HFFc6 (cell line): ENCODE measurements around the gene PERM1. TPM values are rescaled to one million over a fixed set of nuclear protein-coding genes. Genes with fewer than 3 reads are reported as not detected.

ENCODE experiments used
- DNase-seq: peaks from one replicate; pipeline ENCODE4 v3.0.0-alpha.2; 2018
- H3K27ac Mint-ChIP-seq: 2 replicates; pipeline ENCODE4 v1.8.0; 2020; ENCODE audit warnings: mild to moderate bottlenecking, mixed read lengths
- H3K27me3 Mint-ChIP-seq: 2 replicates; pipeline ENCODE4 v1.8.0; 2021; ENCODE audit warnings: mild to moderate bottlenecking, moderate library complexity, mixed read lengths; ENCODE audit not compliant: insufficient read depth
- H3K36me3 Mint-ChIP-seq: 2 replicates; pipeline ENCODE4 v1.8.0; 2021; ENCODE audit warnings: low read depth, mixed read lengths
- H3K4me1 Mint-ChIP-seq: 2 replicates; pipeline ENCODE4 v1.8.0; 2020; ENCODE audit warnings: low read depth, mixed read lengths
- H3K4me3 Mint-ChIP-seq: 2 replicates; pipeline ENCODE4 v1.8.0; 2020; ENCODE audit warnings: mild to moderate bottlenecking, moderate library complexity, mixed read lengths
- H3K9me3 Mint-ChIP-seq: 2 replicates; pipeline ENCODE4 v1.8.0; 2020; ENCODE audit warnings: mild to moderate bottlenecking, mixed read lengths
- total RNA-seq, 6 experiments: library from RNA; stranded (reverse); fragmentation: NEBNext Ultra II Directional; extraction: Animal tissue kit (Norgen Biotek cat#: 25700); gene quantifications; 2 replicates in 1 of 6; 3 replicates in 5 of 6; pipeline ENCODE4 v1.2.3, GENCODE V29; 2021
- TF ChIP-seq, protein P1 (sequence below): fragments of 200-600 bp; sonication (generic); IDR thresholded peaks from 2 replicates; pipeline ENCODE4 v1.5.0; 2021; ENCODE audit warnings: antibody characterized with exemption, mild to moderate bottlenecking

PERM1 gene
- total RNA-seq, 6 experiments from 2014 or later: 0.17 to 0.18 TPM; not detected in 4

DNA sequence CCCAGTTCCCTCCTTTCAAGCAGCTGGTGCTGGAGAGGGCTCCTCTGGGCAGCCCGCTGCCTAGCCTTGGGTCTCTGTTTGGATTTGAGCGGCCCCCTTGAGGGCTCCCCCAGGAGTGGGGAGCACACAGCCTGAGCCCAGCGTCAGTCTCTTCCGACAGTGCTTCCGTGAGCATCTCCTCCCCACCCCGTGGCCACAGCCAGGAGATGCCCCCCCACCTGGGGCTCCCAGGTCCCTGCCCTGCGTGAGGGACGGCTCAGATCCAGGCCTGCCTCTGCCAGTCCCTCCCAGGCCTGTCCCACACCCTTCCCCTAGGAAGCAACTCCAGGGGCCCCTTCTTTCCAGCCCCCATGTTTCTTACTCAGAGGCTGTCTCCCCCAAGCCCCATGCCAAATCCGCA, 54.7 kb downstream of the PERM1 start:
- H3K9me3 Mint-ChIP-seq: no peaks in the 10 kb centered on the region
- H3K27ac Mint-ChIP-seq: no peak overlapping the region
- H3K36me3 Mint-ChIP-seq: no peaks in the 10 kb centered on the region
- TF ChIP-seq, protein P1, sequence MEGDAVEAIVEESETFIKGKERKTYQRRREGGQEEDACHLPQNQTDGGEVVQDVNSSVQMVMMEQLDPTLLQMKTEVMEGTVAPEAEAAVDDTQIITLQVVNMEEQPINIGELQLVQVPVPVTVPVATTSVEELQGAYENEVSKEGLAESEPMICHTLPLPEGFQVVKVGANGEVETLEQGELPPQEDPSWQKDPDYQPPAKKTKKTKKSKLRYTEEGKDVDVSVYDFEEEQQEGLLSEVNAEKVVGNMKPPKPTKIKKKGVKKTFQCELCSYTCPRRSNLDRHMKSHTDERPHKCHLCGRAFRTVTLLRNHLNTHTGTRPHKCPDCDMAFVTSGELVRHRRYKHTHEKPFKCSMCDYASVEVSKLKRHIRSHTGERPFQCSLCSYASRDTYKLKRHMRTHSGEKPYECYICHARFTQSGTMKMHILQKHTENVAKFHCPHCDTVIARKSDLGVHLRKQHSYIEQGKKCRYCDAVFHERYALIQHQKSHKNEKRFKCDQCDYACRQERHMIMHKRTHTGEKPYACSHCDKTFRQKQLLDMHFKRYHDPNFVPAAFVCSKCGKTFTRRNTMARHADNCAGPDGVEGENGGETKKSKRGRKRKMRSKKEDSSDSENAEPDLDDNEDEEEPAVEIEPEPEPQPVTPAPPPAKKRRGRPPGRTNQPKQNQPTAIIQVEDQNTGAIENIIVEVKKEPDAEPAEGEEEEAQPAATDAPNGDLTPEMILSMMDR: no peak
- no peak overlapping the region for H3K4me3 Mint-ChIP-seq
- no peaks in the 10 kb centered on the region for H3K27me3 Mint-ChIP-seq
- 0 out of 2 replicates have a peak, but pooled peaks cover 4% of the 10 kb centered on the region for H3K4me1 Mint-ChIP-seq
- no peak for DNase-seq

DNA sequence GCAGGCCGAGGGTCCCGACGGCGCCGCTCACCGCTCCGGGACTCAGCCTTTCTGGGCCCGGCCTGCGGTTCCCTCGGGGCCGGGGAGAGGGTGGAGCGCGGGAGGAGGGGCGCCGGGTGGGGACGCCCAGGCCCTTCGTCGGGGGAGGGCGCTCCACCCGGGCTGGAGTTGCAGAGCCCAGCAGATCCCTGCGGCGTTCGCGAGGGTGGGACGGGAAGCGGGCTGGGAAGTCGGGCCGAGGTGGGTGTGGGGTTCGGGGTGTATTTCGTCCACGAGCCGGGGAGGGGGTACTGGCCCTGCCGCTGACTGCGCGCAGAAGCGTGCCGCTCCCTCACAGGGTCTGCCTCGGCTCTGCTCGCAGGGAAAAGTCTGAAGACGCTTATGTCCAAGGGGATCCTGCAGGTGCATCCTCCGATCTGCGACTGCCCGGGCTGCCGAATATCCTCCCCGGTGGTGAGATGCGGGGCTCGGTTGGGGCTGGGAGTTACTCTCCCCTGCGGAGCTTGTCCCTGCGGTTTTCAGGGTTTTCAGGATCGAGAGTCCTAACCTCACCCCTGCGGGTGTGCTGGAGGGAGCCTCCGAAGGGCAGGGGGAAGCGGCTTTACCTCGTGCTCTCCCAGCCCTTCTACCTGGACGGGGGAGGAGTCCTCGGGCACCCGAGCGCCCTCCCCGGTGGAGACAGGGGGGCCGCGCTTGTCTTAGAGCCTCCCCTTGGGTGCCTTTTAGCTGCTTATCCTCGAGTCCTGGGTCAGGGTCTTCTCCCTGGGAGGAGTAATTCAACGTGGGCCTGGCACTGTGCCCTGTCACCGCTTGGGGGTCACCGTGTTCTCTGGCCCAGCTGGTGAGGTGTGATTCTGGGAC, 56.1 kb downstream of the PERM1 start:
- TF ChIP-seq, protein P1: no peak; the same call in 1 of the 2 replicates
- DNase-seq: peak; percentile 31
- Mint-ChIP-seq H3K4me3 (peak overlapping the region; percentile 76), H3K9me3 (no peaks in the 10 kb centered on the region), H3K27me3 (no peaks in the 10 kb centered on the region), H3K4me1 (peaks cover 14% of the 10 kb centered on the region), H3K27ac (no peak overlapping the region), H3K36me3 (peaks cover 4% of the 10 kb centered on the region; the same call in 1 of the 2 replicates)

Other genes with a start within 250 kb of the PERM1 start
- gene SAMD11, start 58.2 kb downstream of the PERM1 start, total RNA-seq: 10 to 100 TPM; 20.6 to 29.3 (median 27.5) TPM
- 100 to 1,000 TPM; 112 to 142 (median 119) TPM for gene NOC2L, start 22.8 kb downstream of the PERM1 start, total RNA-seq
- 10 to 100 TPM; 12.2 to 17.5 (median 13.2) TPM for gene KLHL17, start 21.5 kb downstream of the PERM1 start, total RNA-seq
- gene PLEKHN1, start 15.6 kb downstream of the PERM1 start, total RNA-seq: 1 to 10 TPM; 5.2 to 6.9 (median 6.0) TPM
- 10 to 100 TPM; 14.1 to 17.4 (median 15.6) TPM for gene HES4, start 18.0 kb upstream of the PERM1 start, total RNA-seq
- 10 to 100 TPM; 38.4 to 89.1 (median 42.1) TPM for gene ISG15, start 31.4 kb upstream of the PERM1 start, total RNA-seq
- gene AGRN, start 38.0 kb upstream of the PERM1 start, total RNA-seq: 100 to 1,000 TPM; 131 to 164 (median 140) TPM
- not detected for gene RNF223, start 92.2 kb upstream of the PERM1 start, total RNA-seq
- gene C1orf159, start 134.0 kb upstream of the PERM1 start, total RNA-seq: 10 to 100 TPM in 1 of 6 experiments, 1 to 10 TPM in 5; 8.7 to 10.3 (median 9.6) TPM
- not detected for gene TTLL10, start 191.8 kb upstream of the PERM1 start, total RNA-seq
- not detected for gene TNFRSF18, start 224.5 kb upstream of the PERM1 start, total RNA-seq
- gene TNFRSF4, start 232.1 kb upstream of the PERM1 start, total RNA-seq: under 1 TPM in 1 of 6 experiments, not detected in 5; 0.17 TPM
- 100 to 1,000 TPM; 182 to 231 (median 196) TPM for gene SDF4, start 249.9 kb upstream of the PERM1 start, total RNA-seq